B cell (primary cell): Measurements from ENCODE around the gene ZC3H7A. TPM values are rescaled to one million over a fixed set of nuclear protein-coding genes. Genes with fewer than 3 reads are reported as not detected.
"Not testable (repeated sequence)": the region's sequence is repeated elsewhere in the genome, so short reads cannot be mapped to it uniquely, and the experiment has no call there.

Experiments
- ATAC-seq: fragments of 200-7000 bp; cut with Tn5 transposase; one replicate; pipeline ENCODE4 v1.10.0; 2021; ENCODE audit warnings: low read depth, mild to moderate bottlenecking, moderate number of reproducible peaks, moderate library complexity
- CTCF ChIA-PET: fragments of 350-600 bp; sonication (Branson Sonifier 250); formaldehyde crosslinking; loops from one replicate; lab custom pipeline; 2021; ENCODE audit warnings: antibody characterized with exemption, inconsistent platforms; lab: Charles Lee
- POLR2A ChIA-PET: fragments of 350-600 bp; sonication (Branson Sonifier 250); formaldehyde crosslinking; loops from one replicate; lab custom pipeline; 2021; ENCODE audit warnings: antibody characterized with exemption; lab: Charles Lee
- DNase-seq: peaks from one replicate; pipeline ENCODE4 v3.0.0; 2013
- H2AFZ ChIP-seq: 2 replicates; pipeline ENCODE4 v1.6.1; 2012; ENCODE audit warnings: mild to moderate bottlenecking, low read depth, low read length; ENCODE audit not compliant: insufficient read depth, poor library complexity, severe bottlenecking
- H3K27ac ChIP-seq, 2 donors: 1 replicate in 1 of 2; 2 replicates in 1 of 2; pipeline ENCODE4 v1.5.1; 2012 to 2013; ENCODE audit warnings: low read length in 2 of 2, mild to moderate bottlenecking in 2 of 2, moderate library complexity in 1 of 2
- H3K27me3 ChIP-seq, 4 experiments: fragments of 200-600 bp in 1 of 4; sonication (generic) in 1 of 4; replicated peaks in 1 of 4; 1 replicate in 2 of 4; 2 replicates in 2 of 4; pipeline versions ENCODE4 v1.6.1 to v1.7.0; 2013 to 2016; ENCODE audit warnings: low read length in 3 of 4, mild to moderate bottlenecking in 2 of 4, mixed read lengths in 1 of 4, moderate library complexity in 1 of 4; ENCODE audit not compliant: insufficient read depth in 4 of 4, control insufficient read depth in 3 of 4; ENCODE audit errors: control extremely low read depth in 1 of 4
- H3K36me3 ChIP-seq, 2 experiments: replicated peaks in 1 of 2; 1 replicate in 1 of 2; 2 replicates in 1 of 2; pipeline versions ENCODE4 v1.6.1 to v1.7.1; 2013; ENCODE audit warnings: low read length in 1 of 2; ENCODE audit not compliant: insufficient read depth in 2 of 2, control insufficient read depth in 1 of 2; ENCODE audit errors: control extremely low read depth in 1 of 2, extremely low read depth in 1 of 2
- H3K4me1 ChIP-seq, 2 donors: fragments of 200-600 bp in 1 of 2; sonication (generic) in 1 of 2; 1 replicate in 1 of 2; 2 replicates in 1 of 2; pipeline versions ENCODE4 v1.5.1 to v1.6.1; 2013 to 2017; ENCODE audit warnings: low read length in 2 of 2; ENCODE audit not compliant: control insufficient read depth in 2 of 2, insufficient read depth in 2 of 2
- H3K4me2 ChIP-seq: replicated peaks from 2 replicates; pipeline ENCODE3; 2012; ENCODE audit warnings: mild to moderate bottlenecking, low read depth, low read length; ENCODE audit not compliant: poor library complexity, severe bottlenecking
- H3K4me3 ChIP-seq, 5 experiments: fragments of 200-600 bp in 1 of 5; sonication (generic) in 1 of 5; 1 replicate in 3 of 5; 2 replicates in 2 of 5; pipeline versions ENCODE4 v1.5.1 to v1.7.0; 2011 to 2016; ENCODE audit warnings: low read length in 4 of 5, mild to moderate bottlenecking in 4 of 5, low read depth in 2 of 5, control low read depth in 1 of 5, moderate library complexity in 1 of 5; ENCODE audit not compliant: insufficient read depth in 1 of 5; ENCODE audit errors: control extremely low read depth in 1 of 5, extremely low read depth in 1 of 5
- H3K79me2 ChIP-seq: fragments of 200-600 bp; sonication (generic); one replicate; pipeline ENCODE4 v1.6.0; 2016; ENCODE audit warnings: low read length; ENCODE audit not compliant: control insufficient read depth, insufficient read depth
- H3K9ac ChIP-seq: fragments of 200-600 bp; sonication (generic); 2 replicates; pipeline ENCODE4 v1.6.1; 2017; ENCODE audit warnings: mild to moderate bottlenecking, low read length, moderate library complexity
- H3K9me3 ChIP-seq, 3 donors: one replicate each; pipeline versions ENCODE4 v1.6.1 to v1.7.1; 2013; ENCODE audit warnings: low read length in 2 of 3; ENCODE audit not compliant: control insufficient read depth in 2 of 3, insufficient read depth in 1 of 3; ENCODE audit errors: control extremely low read depth in 1 of 3
- H4K20me1 ChIP-seq: 2 replicates; pipeline ENCODE4 v1.6.0; 2012; ENCODE audit warnings: mild to moderate bottlenecking, low read length; ENCODE audit not compliant: insufficient read depth, control insufficient read depth, poor library complexity, severe bottlenecking
- H3K27ac Mint-ChIP-seq: one replicate; pipeline ENCODE4 v1.8.0; 2021; ENCODE audit warnings: mixed read lengths
- H3K27me3 Mint-ChIP-seq: one replicate; pipeline ENCODE4 v1.8.0; 2021; ENCODE audit warnings: mixed read lengths
- H3K4me1 Mint-ChIP-seq: one replicate; pipeline ENCODE4 v1.8.0; 2021; ENCODE audit warnings: mixed read lengths
- H3K4me3 Mint-ChIP-seq: one replicate; pipeline ENCODE4 v1.8.0; 2021; ENCODE audit warnings: mixed read lengths
- H3K9me3 Mint-ChIP-seq: one replicate; pipeline ENCODE4 v1.8.0; 2022; ENCODE audit warnings: mixed read lengths; ENCODE audit not compliant: insufficient read depth
- EZH2 ChIP-seq: IDR thresholded peaks from 2 replicates; pipeline ENCODE4 v1.6.1; 2012; ENCODE audit warnings: borderline replicate concordance, low read depth, mild to moderate bottlenecking, moderate library complexity, low read length; ENCODE audit not compliant: insufficient read depth, poor library complexity, severe bottlenecking
- WGBS: methylation state at CpG from one replicate; pipeline ENCODE4 v1.1.5; 2013; ENCODE audit warnings: missing lambda C conversion rate; ENCODE audit not compliant: insufficient coverage; 5-methylcytosine and 5-hydroxymethylcytosine counted together
- intact Hi-C: fragments of 100-400 bp; cut with micrococcal nuclease; formaldehyde crosslinking; loops from one replicate; pipeline ENCODE4 v1.10.0; 2022
- polyA plus RNA-seq: library from polyadenylated mRNA; depleted of rRNA; stranded (reverse); fragments of >200 nt; gene quantifications from 2 replicates; pipeline ENCODE4 v1.2.3, GENCODE V29; 2012
- total RNA-seq, 2 donors: library from RNA; stranded (reverse); fragments of 120-200 nt in 1 of 2; gene quantifications; 1 replicate in 1 of 2; 2 replicates in 1 of 2; pipeline versions ENCODE4 v1.2.3 to v1.2.4, GENCODE V29; 2013 to 2022
- TF ChIP-seq, protein P1 (sequence below): fragments of 200-600 bp; IDR thresholded peaks from one replicate; pipeline ENCODE4 v1.8.0; 2022; ENCODE audit warnings: antibody characterized with exemption, mild to moderate bottlenecking

ZC3H7A gene
- total and polyA plus RNA-seq, 2 donors (not counting 1 experiment from before 2014, with no cell fraction given): 40.8 to 126 TPM

DNA sequence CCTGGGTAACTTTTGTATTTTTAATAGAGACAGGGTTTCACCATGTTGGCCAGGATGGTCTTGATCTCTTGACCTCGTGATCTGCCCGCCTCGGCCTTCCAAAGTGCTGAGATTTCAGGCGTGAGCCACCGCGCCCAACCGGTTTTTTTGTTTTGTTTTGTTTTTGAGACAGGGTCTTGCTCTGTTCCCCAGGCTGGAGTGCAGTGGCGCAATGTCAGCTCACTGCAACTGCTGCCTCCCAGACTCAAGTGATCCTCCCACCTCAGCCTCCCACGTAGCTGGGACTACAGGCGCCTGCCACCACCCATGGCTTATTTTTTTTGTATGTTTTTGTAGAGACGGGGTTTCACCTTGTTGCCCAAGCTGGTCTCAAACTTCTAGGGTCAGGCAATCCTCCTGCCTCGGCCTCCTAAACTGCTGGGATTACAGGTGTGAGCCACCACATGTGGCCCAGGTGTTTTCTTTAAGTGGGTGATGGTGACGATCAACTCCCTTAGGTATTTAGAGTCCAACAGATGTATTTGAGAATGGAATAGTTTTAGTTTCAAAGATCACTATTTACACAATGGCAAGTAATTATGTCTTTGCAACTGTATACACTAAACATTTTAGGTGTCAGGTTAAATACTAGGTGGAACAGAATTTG lies 28.6 kb upstream of the ZC3H7A start:
- WGBS: 94% methylated on average over 7 of the region's 13 CpGs
- H3K27ac ChIP-seq, H3K9me3 Mint-ChIP-seq, ATAC-seq, H3K36me3 ChIP-seq, H3K9ac ChIP-seq, H4K20me1 ChIP-seq, H3K27me3 Mint-ChIP-seq, H3K27me3 ChIP-seq, intact Hi-C loops, H3K4me1 Mint-ChIP-seq, H3K4me1 ChIP-seq, DNase-seq, H3K4me3 Mint-ChIP-seq, H3K4me3 ChIP-seq, H2AFZ ChIP-seq, H3K9me3 ChIP-seq, CTCF ChIA-PET, H3K4me2 ChIP-seq, H3K27ac Mint-ChIP-seq, H3K79me2 ChIP-seq: not testable (repeated sequence)
- POLR2A ChIA-PET: interaction anchor here (0.7 kb wide), 1 partner anchor 9 kb away, joined by 3 read pairs; no protein-coding TSS in a partner anchor

DNA sequence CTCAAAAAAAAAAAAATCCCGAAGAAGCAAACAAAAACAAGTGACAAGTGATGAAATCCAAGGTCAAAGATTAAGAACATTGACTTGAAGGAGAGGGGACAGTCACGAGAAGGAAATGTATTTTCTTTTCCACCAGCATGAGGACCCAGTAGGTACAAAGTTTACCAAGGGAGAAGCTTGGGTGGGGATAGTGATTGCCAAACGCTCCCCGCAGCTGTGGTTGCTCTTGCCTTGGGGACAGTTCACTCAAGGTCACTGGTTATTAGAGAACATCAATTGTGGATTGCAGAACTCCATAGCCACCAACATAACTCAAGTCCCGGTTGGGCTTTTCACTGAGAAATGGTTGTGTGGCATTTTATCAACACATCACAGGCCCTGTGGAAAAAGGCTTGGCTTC lies 27.3 kb upstream of the ZC3H7A start:
- H3K36me3 ChIP-seq: no peaks in the 10 kb centered on the region
- CTCF ChIA-PET: interaction anchor here (1.0 kb wide), 1 partner anchor 11 kb away, joined by 3 read pairs; no protein-coding TSS in a partner anchor
- no peak overlapping the region for H3K4me2 ChIP-seq
- no peaks in the 10 kb centered on the region for H3K4me1 ChIP-seq
- H3K27ac ChIP-seq: no peak overlapping the region
- H2AFZ ChIP-seq: no peak overlapping the region
- H3K27me3 Mint-ChIP-seq: no peaks in the 10 kb centered on the region
- WGBS: 100% methylated on average over 1 of the region's 5 CpGs
- no peak overlapping the region for H3K27ac Mint-ChIP-seq
- H3K9me3 ChIP-seq: no peaks in the 10 kb centered on the region
- H3K79me2 ChIP-seq: no peaks in the 10 kb centered on the region
- no peak overlapping the region for H3K4me3 ChIP-seq
- H3K9me3 Mint-ChIP-seq: no peaks in the 10 kb centered on the region
- no peaks in the 10 kb centered on the region for H4K20me1 ChIP-seq
- H3K27me3 ChIP-seq: no peaks in the 10 kb centered on the region
- H3K9ac ChIP-seq: no peak overlapping the region
- H3K4me3 Mint-ChIP-seq: no peak overlapping the region
- POLR2A ChIA-PET: no interaction called here
- peaks cover 2% of the 10 kb centered on the region for H3K4me1 Mint-ChIP-seq
- DNase-seq (no peak), ATAC-seq (no peak)
- intact Hi-C loops: no loop called here
- TF ChIP-seq, protein P1, sequence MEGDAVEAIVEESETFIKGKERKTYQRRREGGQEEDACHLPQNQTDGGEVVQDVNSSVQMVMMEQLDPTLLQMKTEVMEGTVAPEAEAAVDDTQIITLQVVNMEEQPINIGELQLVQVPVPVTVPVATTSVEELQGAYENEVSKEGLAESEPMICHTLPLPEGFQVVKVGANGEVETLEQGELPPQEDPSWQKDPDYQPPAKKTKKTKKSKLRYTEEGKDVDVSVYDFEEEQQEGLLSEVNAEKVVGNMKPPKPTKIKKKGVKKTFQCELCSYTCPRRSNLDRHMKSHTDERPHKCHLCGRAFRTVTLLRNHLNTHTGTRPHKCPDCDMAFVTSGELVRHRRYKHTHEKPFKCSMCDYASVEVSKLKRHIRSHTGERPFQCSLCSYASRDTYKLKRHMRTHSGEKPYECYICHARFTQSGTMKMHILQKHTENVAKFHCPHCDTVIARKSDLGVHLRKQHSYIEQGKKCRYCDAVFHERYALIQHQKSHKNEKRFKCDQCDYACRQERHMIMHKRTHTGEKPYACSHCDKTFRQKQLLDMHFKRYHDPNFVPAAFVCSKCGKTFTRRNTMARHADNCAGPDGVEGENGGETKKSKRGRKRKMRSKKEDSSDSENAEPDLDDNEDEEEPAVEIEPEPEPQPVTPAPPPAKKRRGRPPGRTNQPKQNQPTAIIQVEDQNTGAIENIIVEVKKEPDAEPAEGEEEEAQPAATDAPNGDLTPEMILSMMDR: no peak
- no peak for TF ChIP-seq EZH2

DNA sequence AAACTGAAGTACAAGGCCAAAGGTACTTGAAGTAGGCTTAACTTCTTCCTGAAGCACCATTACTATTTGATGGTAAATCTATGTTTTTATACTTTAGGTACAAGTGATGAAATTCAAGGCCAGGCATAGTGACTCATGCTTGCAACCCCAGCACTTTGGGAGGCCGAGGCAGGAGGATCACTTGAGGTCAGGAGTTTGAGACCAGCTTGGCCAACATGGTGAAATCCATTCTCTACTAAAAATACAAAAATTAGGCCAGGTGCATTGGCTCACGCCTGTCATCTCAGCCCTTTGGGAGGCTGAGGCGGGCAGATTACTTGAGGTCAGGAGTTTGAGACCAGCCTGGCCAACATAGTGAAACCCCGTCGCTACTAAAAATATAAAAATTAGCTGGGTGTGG lies 26.6 kb upstream of the ZC3H7A start:
- ATAC-seq, H3K4me2 ChIP-seq, H3K9ac ChIP-seq, H4K20me1 ChIP-seq, H3K4me1 ChIP-seq, H3K79me2 ChIP-seq, H2AFZ ChIP-seq, H3K27ac ChIP-seq, H3K9me3 Mint-ChIP-seq, H3K36me3 ChIP-seq, H3K9me3 ChIP-seq, H3K27me3 Mint-ChIP-seq, H3K4me3 Mint-ChIP-seq, DNase-seq, H3K27ac Mint-ChIP-seq, H3K4me3 ChIP-seq, H3K27me3 ChIP-seq, intact Hi-C loops, H3K4me1 Mint-ChIP-seq: not testable (repeated sequence)
- POLR2A ChIA-PET: interaction anchor here (0.6 kb wide), 1 partner anchor 886 kb away, joined by 3 read pairs; no protein-coding TSS in a partner anchor
- CTCF ChIA-PET: interaction anchor here (1.0 kb wide), 1 partner anchor 11 kb away, joined by 3 read pairs; no protein-coding TSS in a partner anchor
- WGBS: 92% methylated on average over 4 of the region's 5 CpGs
